ES-I3 (cell line): Measurements from ENCODE around the gene PRRG1.
"Not testable (repeated sequence)": the region's sequence is repeated elsewhere in the genome, so short reads cannot be mapped to it uniquely, and the experiment has no call there.

ENCODE experiments used
- H3K36me3 ChIP-seq: 2 replicates; pipeline ENCODE4 v1.6.1; 2013; ENCODE audit warnings: mild to moderate bottlenecking, low read length, control low read depth, moderate library complexity; ENCODE audit not compliant: insufficient read depth
- H3K4me1 ChIP-seq: 2 replicates; pipeline ENCODE4 v1.6.1; 2013; ENCODE audit warnings: mild to moderate bottlenecking, control low read depth, low read length; ENCODE audit not compliant: insufficient read depth
- H3K9ac ChIP-seq: 2 replicates; pipeline ENCODE4 v1.6.1; 2013; ENCODE audit warnings: low read depth, mild to moderate bottlenecking, low read length, moderate library complexity
- H3K9me3 ChIP-seq: 2 replicates; pipeline ENCODE4 v1.6.1; 2013; ENCODE audit warnings: mild to moderate bottlenecking, low read length, moderate library complexity; ENCODE audit not compliant: control insufficient read depth, insufficient read depth

PRRG1 gene

GRCh38 chrX:37468124-37468739 lies 119.1 kb downstream of the PRRG1 start:
- peaks cover 23% of the 10 kb centered on the region for H3K4me1 ChIP-seq
- H3K36me3 ChIP-seq: no peaks in the 10 kb centered on the region
- H3K9me3 ChIP-seq: no peaks in the 10 kb centered on the region
- no peak overlapping the region for H3K9ac ChIP-seq

GRCh38 chrX:37470711-37471110 lies 121.5 kb downstream of the PRRG1 start:
- no peaks in the 10 kb centered on the region for H3K36me3 ChIP-seq
- H3K4me1 ChIP-seq: peaks cover 36% of the 10 kb centered on the region
- H3K9me3 ChIP-seq: no peaks in the 10 kb centered on the region
- H3K9ac ChIP-seq: no peak overlapping the region

GRCh38 chrX:37472836-37473235 lies 123.7 kb downstream of the PRRG1 start:
- H3K4me1 ChIP-seq: peaks cover 47% of the 10 kb centered on the region
- no peak overlapping the region for H3K9ac ChIP-seq
- H3K9me3 ChIP-seq: no peaks in the 10 kb centered on the region
- no peaks in the 10 kb centered on the region for H3K36me3 ChIP-seq

GRCh38 chrX:37474478-37474877 lies 125.3 kb downstream of the PRRG1 start:
- no peaks in the 10 kb centered on the region for H3K9me3 ChIP-seq
- H3K9ac ChIP-seq: no peak overlapping the region
- H3K36me3 ChIP-seq: no peaks in the 10 kb centered on the region
- peaks cover 36% of the 10 kb centered on the region for H3K4me1 ChIP-seq

GRCh38 chrX:37476571-37477170 lies 127.5 kb downstream of the PRRG1 start:
- no peaks in the 10 kb centered on the region for H3K9me3 ChIP-seq
- no peak overlapping the region; the same call in 1 of the 2 replicates for H3K9ac ChIP-seq
- H3K36me3 ChIP-seq: no peaks in the 10 kb centered on the region
- peaks cover 35% of the 10 kb centered on the region for H3K4me1 ChIP-seq

- not testable (repeated sequence) for H3K9me3 ChIP-seq, H3K9ac ChIP-seq, H3K4me1 ChIP-seq, H3K36me3 ChIP-seq
Observed at GRCh38 chrX:37484335-37484734, 135.2 kb downstream of the PRRG1 start.

GRCh38 chrX:37485429-37485828 lies 136.3 kb downstream of the PRRG1 start:
- H3K9ac ChIP-seq: no peak overlapping the region
- H3K36me3 ChIP-seq: no peaks in the 10 kb centered on the region
- no peaks in the 10 kb centered on the region; the same call in 1 of the 2 replicates for H3K9me3 ChIP-seq
- no peaks in the 10 kb centered on the region for H3K4me1 ChIP-seq

- Histone ChIP-seq H3K4me1 (no peaks in the 10 kb centered on the region), H3K36me3 (no peaks in the 10 kb centered on the region), H3K9ac (no peak overlapping the region), H3K9me3 (no peaks in the 10 kb centered on the region; the same call in 1 of the 2 replicates)
Observed at GRCh38 chrX:37487271-37487670, 138.1 kb downstream of the PRRG1 start.

GRCh38 chrX:37488323-37488722 lies 139.2 kb downstream of the PRRG1 start:
- no peak overlapping the region for H3K9ac ChIP-seq
- H3K9me3 ChIP-seq: no peaks in the 10 kb centered on the region; the same call in 1 of the 2 replicates

GRCh38 chrX:37491686-37492085 lies 142.5 kb downstream of the PRRG1 start:
- Histone ChIP-seq H3K9me3 (no peaks in the 10 kb centered on the region; the same call in 1 of the 2 replicates), H3K36me3 (no peaks in the 10 kb centered on the region), H3K9ac (no peak overlapping the region), H3K4me1 (no peaks in the 10 kb centered on the region)

More at GRCh38 chrX:37488323-37488722, 139.2 kb downstream of the PRRG1 start:
- Histone ChIP-seq H3K4me1 (no peaks in the 10 kb centered on the region), H3K36me3 (no peaks in the 10 kb centered on the region)

- H3K9ac ChIP-seq, H3K9me3 ChIP-seq, H3K4me1 ChIP-seq, H3K36me3 ChIP-seq: not testable (repeated sequence)
Observed at GRCh38 chrX:37495760-37496159, 146.6 kb downstream of the PRRG1 start.

- H3K9ac ChIP-seq, H3K36me3 ChIP-seq: not testable (repeated sequence)
Observed at GRCh38 chrX:37497126-37497525, 148.0 kb downstream of the PRRG1 start.

GRCh38 chrX:37498323-37498722 lies 149.2 kb downstream of the PRRG1 start:
- H3K4me1 ChIP-seq, H3K9me3 ChIP-seq, H3K36me3 ChIP-seq: not testable (repeated sequence)

More at GRCh38 chrX:37497126-37497525, 148.0 kb downstream of the PRRG1 start:
- H3K4me1 ChIP-seq, H3K9me3 ChIP-seq: not testable (repeated sequence)

GRCh38 chrX:37499649-37500048 lies 150.5 kb downstream of the PRRG1 start:
- H3K9ac ChIP-seq, H3K36me3 ChIP-seq, H3K4me1 ChIP-seq, H3K9me3 ChIP-seq: not testable (repeated sequence)

More at GRCh38 chrX:37498323-37498722, 149.2 kb downstream of the PRRG1 start:
- not testable (repeated sequence) for H3K9ac ChIP-seq

GRCh38 chrX:37504991-37505390 lies 155.8 kb downstream of the PRRG1 start:
- no peaks in the 10 kb centered on the region for H3K36me3 ChIP-seq
- no peaks in the 10 kb centered on the region; the same call in 1 of the 2 replicates for H3K4me1 ChIP-seq
- no peak overlapping the region for H3K9ac ChIP-seq
- no peaks in the 10 kb centered on the region for H3K9me3 ChIP-seq
